HUES48 (cell line): Measurements from ENCODE around the gene SELENON.

Experiments
- H3K27ac ChIP-seq: one replicate; pipeline ENCODE4 v1.7.0; 2013; ENCODE audit warnings: low read depth, low read length, inconsistent platforms
- H3K27me3 ChIP-seq: 2 replicates; pipeline ENCODE4 v1.6.1; 2013; ENCODE audit warnings: mild to moderate bottlenecking, low read length; ENCODE audit not compliant: control insufficient read depth, insufficient read depth
- H3K36me3 ChIP-seq: 2 replicates; pipeline ENCODE4 v1.6.1; 2013; ENCODE audit warnings: low read length; ENCODE audit not compliant: control insufficient read depth, insufficient read depth
- H3K4me1 ChIP-seq: 2 replicates; pipeline ENCODE4 v1.6.1; 2013; ENCODE audit warnings: mild to moderate bottlenecking, low read length; ENCODE audit not compliant: control insufficient read depth, insufficient read depth
- H3K4me3 ChIP-seq: 2 replicates; pipeline ENCODE4 v1.5.1; 2013; ENCODE audit warnings: mild to moderate bottlenecking, low read depth, low read length
- H3K9ac ChIP-seq: 2 replicates; pipeline ENCODE4 v1.6.1; 2013; ENCODE audit warnings: mild to moderate bottlenecking, low read depth, low read length, moderate library complexity
- H3K9me3 ChIP-seq: 2 replicates; pipeline ENCODE4 v1.6.1; 2013; ENCODE audit warnings: low read length; ENCODE audit not compliant: control insufficient read depth, insufficient read depth

The SELENON gene

GRCh38 chr1:25799935-25800702 is at the start of gene SELENON:
TSS of gene SELENON (plus strand) at chr1:25800193. CDS start at chr1:25800231, 38 bp downstream.
- peaks cover 2% of the 10 kb centered on the region for H3K36me3 ChIP-seq
- peak within 1 kb of the TSS; percentile 64 for H3K4me3 ChIP-seq
- no peaks in the 10 kb centered on the region for H3K27me3 ChIP-seq
- H3K9me3 ChIP-seq, result no peaks in the 10 kb centered on the region
- H3K9ac ChIP-seq, result 0 out of 2 replicates have a peak within 1 kb of the TSS, but pooled peaks have one; percentile 26
- peaks cover 8% of the 10 kb centered on the region; the same call in 1 of the 2 replicates for H3K4me1 ChIP-seq
- no peak within 1 kb of the TSS for H3K27ac ChIP-seq

GRCh38 chr1:25750923-25751605 is 48.9 kb upstream of the SELENON start:
- H3K9me3 ChIP-seq, result no peaks in the 10 kb centered on the region
- H3K27me3 ChIP-seq, result no peaks in the 10 kb centered on the region
- H3K9ac ChIP-seq, result no peak overlapping the region
- no peaks in the 10 kb centered on the region for H3K36me3 ChIP-seq
- H3K27ac ChIP-seq, result no peak overlapping the region
- H3K4me1 ChIP-seq, result peaks cover 26% of the 10 kb centered on the region
- no peak overlapping the region for H3K4me3 ChIP-seq

GRCh38 chr1:25754470-25755181 is 45.4 kb upstream of the SELENON start:
- Histone ChIP-seq H3K27ac (no peak overlapping the region), H3K4me3 (no peak overlapping the region), H3K9me3 (no peaks in the 10 kb centered on the region), H3K36me3 (no peaks in the 10 kb centered on the region), H3K27me3 (no peaks in the 10 kb centered on the region), H3K9ac (no peak overlapping the region), H3K4me1 (peaks cover 21% of the 10 kb centered on the region)

- Histone ChIP-seq H3K4me1 (peaks cover 21% of the 10 kb centered on the region), H3K9ac (no peak overlapping the region), H3K27ac (no peak overlapping the region), H3K27me3 (no peaks in the 10 kb centered on the region), H3K4me3 (no peak overlapping the region), H3K9me3 (no peaks in the 10 kb centered on the region), H3K36me3 (no peaks in the 10 kb centered on the region)
These were observed 44.4 kb upstream of the SELENON start for GRCh38 chr1:25755475-25756125.

- Histone ChIP-seq H3K9ac (no peak overlapping the region), H3K4me3 (no peak overlapping the region), H3K36me3 (no peaks in the 10 kb centered on the region), H3K9me3 (no peaks in the 10 kb centered on the region), H3K27ac (no peak overlapping the region), H3K27me3 (no peaks in the 10 kb centered on the region), H3K4me1 (peaks cover 21% of the 10 kb centered on the region)
These were observed 43.8 kb upstream of the SELENON start for GRCh38 chr1:25756215-25756614.

- H3K27me3 ChIP-seq, result no peaks in the 10 kb centered on the region
These were observed 42.7 kb upstream of the SELENON start for GRCh38 chr1:25757151-25757845.

GRCh38 chr1:25757846-25758185 is 42.2 kb upstream of the SELENON start:
- Histone ChIP-seq H3K36me3 (no peaks in the 10 kb centered on the region), H3K4me1 (peaks cover 21% of the 10 kb centered on the region), H3K27me3 (no peaks in the 10 kb centered on the region), H3K4me3 (no peak overlapping the region), H3K9me3 (no peaks in the 10 kb centered on the region), H3K9ac (no peak overlapping the region), H3K27ac (peak overlapping the region; percentile 39)

More at GRCh38 chr1:25757151-25757845, 42.7 kb upstream of the SELENON start:
- no peaks in the 10 kb centered on the region for H3K9me3 ChIP-seq
- peaks cover 21% of the 10 kb centered on the region for H3K4me1 ChIP-seq
- H3K27ac ChIP-seq, result peak overlapping the region; percentile 39
- H3K9ac ChIP-seq, result no peak overlapping the region
- H3K4me3 ChIP-seq, result no peak overlapping the region
- no peaks in the 10 kb centered on the region for H3K36me3 ChIP-seq

GRCh38 chr1:25758466-25759070 is 41.4 kb upstream of the SELENON start:
- Histone ChIP-seq H3K36me3 (no peaks in the 10 kb centered on the region), H3K27me3 (no peaks in the 10 kb centered on the region), H3K9me3 (no peaks in the 10 kb centered on the region), H3K27ac (no peak overlapping the region), H3K4me1 (peaks cover 21% of the 10 kb centered on the region), H3K4me3 (no peak overlapping the region), H3K9ac (no peak overlapping the region)

GRCh38 chr1:25760122-25760719 is 39.8 kb upstream of the SELENON start:
- H3K27me3 ChIP-seq, result no peaks in the 10 kb centered on the region
- no peak overlapping the region for H3K4me3 ChIP-seq
- H3K9ac ChIP-seq, result no peak overlapping the region
- peaks cover 21% of the 10 kb centered on the region for H3K4me1 ChIP-seq
- H3K27ac ChIP-seq, result no peak overlapping the region
- H3K9me3 ChIP-seq, result no peaks in the 10 kb centered on the region
- no peaks in the 10 kb centered on the region for H3K36me3 ChIP-seq

- H3K36me3 ChIP-seq, result no peaks in the 10 kb centered on the region
- H3K4me3 ChIP-seq, result no peak overlapping the region
- no peak overlapping the region for H3K27ac ChIP-seq
- peaks cover 23% of the 10 kb centered on the region for H3K4me1 ChIP-seq
- H3K9ac ChIP-seq, result no peak overlapping the region
- H3K9me3 ChIP-seq, result no peaks in the 10 kb centered on the region
- no peaks in the 10 kb centered on the region for H3K27me3 ChIP-seq
These were observed 39.1 kb upstream of the SELENON start for GRCh38 chr1:25760871-25761270.
